Neuronal stem cell (in vitro differentiated cells): Measurements from ENCODE around the gene XYLT1.
A peak's percentile ranks its signal among the peaks of the same experiment; 100 is the strongest.

Experiments
- DNase-seq: peaks from one replicate; pipeline ENCODE4 v3.0.0-alpha.2; 2013; ENCODE audit warnings: low spot score
- H2AFZ ChIP-seq: one replicate; pipeline ENCODE4 v1.6.1; 2013; ENCODE audit warnings: mild to moderate bottlenecking, low read length, inconsistent platforms
- H2AK5ac ChIP-seq: 2 replicates; pipeline ENCODE4 v1.6.1; 2013; ENCODE audit warnings: low read depth, mild to moderate bottlenecking, inconsistent platforms, low read length, moderate library complexity, mixed read lengths
- H2BK120ac ChIP-seq: 2 replicates; pipeline ENCODE4 v1.6.1; 2013; ENCODE audit warnings: low read depth, mild to moderate bottlenecking, inconsistent platforms, low read length, moderate library complexity, mixed read lengths
- H2BK12ac ChIP-seq: one replicate; pipeline ENCODE4 v1.6.1; 2013; ENCODE audit warnings: low read length, inconsistent platforms
- H2BK15ac ChIP-seq: 2 replicates; pipeline ENCODE4 v1.6.1; 2013; ENCODE audit warnings: mild to moderate bottlenecking, low read length, inconsistent platforms, mixed read lengths
- H2BK5ac ChIP-seq: one replicate; pipeline ENCODE4 v1.6.1; 2013; ENCODE audit warnings: inconsistent platforms, mild to moderate bottlenecking, low read length, moderate library complexity
- H3K14ac ChIP-seq: one replicate; pipeline ENCODE4 v1.6.1; 2013; ENCODE audit warnings: low read length, inconsistent platforms
- H3K18ac ChIP-seq: 2 replicates; pipeline ENCODE4 v1.6.1; 2013; ENCODE audit warnings: low read length, inconsistent platforms
- H3K23ac ChIP-seq: 2 replicates; pipeline ENCODE4 v1.6.1; 2013; ENCODE audit warnings: low read depth, mild to moderate bottlenecking, mixed read lengths, low read length, inconsistent platforms; ENCODE audit not compliant: poor library complexity
- H3K27ac ChIP-seq: replicated peaks from 3 replicates; pipeline ENCODE4 v1.5.1; 2013; ENCODE audit warnings: low read length, inconsistent platforms
- H3K27me3 ChIP-seq, 3 experiments: 2 replicates each; pipeline ENCODE4 v1.6.1; 2013; ENCODE audit warnings: low read length in 3 of 3, mild to moderate bottlenecking in 2 of 3, inconsistent platforms in 1 of 3, low read depth in 1 of 3, mixed read lengths in 1 of 3, moderate library complexity in 1 of 3; ENCODE audit not compliant: control insufficient read depth in 3 of 3, insufficient read depth in 3 of 3
- H3K36me3 ChIP-seq, 2 donors: replicated peaks in 1 of 2; 2 replicates each; pipeline ENCODE4 v1.6.1; 2013; ENCODE audit warnings: low read length in 2 of 2; ENCODE audit not compliant: control insufficient read depth in 2 of 2, insufficient read depth in 2 of 2
- H3K4ac ChIP-seq: 2 replicates; pipeline ENCODE4 v1.6.1; 2013; ENCODE audit warnings: inconsistent platforms, mild to moderate bottlenecking, low read length, moderate library complexity
- H3K4me1 ChIP-seq, 2 donors: 1 replicate in 1 of 2; 2 replicates in 1 of 2; pipeline ENCODE4 v1.6.1; 2013; ENCODE audit warnings: low read length in 2 of 2, low read depth in 1 of 2; ENCODE audit not compliant: control insufficient read depth in 2 of 2, insufficient read depth in 1 of 2
- H3K4me2 ChIP-seq: one replicate; pipeline ENCODE4 v1.6.1; 2013; ENCODE audit warnings: mild to moderate bottlenecking, low read length, inconsistent platforms; ENCODE audit not compliant: insufficient read depth, poor library complexity, severe bottlenecking
- H3K4me3 ChIP-seq, 2 donors: 2 replicates each; pipeline ENCODE4 v1.5.1; 2013; ENCODE audit warnings: low read length in 2 of 2, mild to moderate bottlenecking in 2 of 2, inconsistent platforms in 1 of 2, moderate library complexity in 1 of 2
- H3K79me1 ChIP-seq: one replicate; pipeline ENCODE4 v1.6.1; 2013; ENCODE audit warnings: low read depth, mild to moderate bottlenecking, inconsistent platforms, low read length, moderate library complexity
- H3K9ac ChIP-seq: one replicate; pipeline ENCODE4 v1.6.1; 2013; ENCODE audit warnings: mild to moderate bottlenecking, low read depth, low read length, inconsistent platforms; ENCODE audit not compliant: poor library complexity
- H3K9me3 ChIP-seq, 2 donors: replicated peaks in 1 of 2; 2 replicates each; pipeline versions ENCODE3 to v1.6.1; 2013; ENCODE audit warnings: low read length in 2 of 2, mild to moderate bottlenecking in 2 of 2, inconsistent platforms in 1 of 2, low read depth in 1 of 2, mixed read lengths in 1 of 2, moderate library complexity in 1 of 2; ENCODE audit not compliant: control insufficient read depth in 2 of 2, insufficient read depth in 1 of 2
- H4K8ac ChIP-seq: one replicate; pipeline ENCODE4 v1.6.1; 2013; ENCODE audit warnings: low read depth, mild to moderate bottlenecking, inconsistent platforms, low read length, moderate library complexity
- H4K91ac ChIP-seq: one replicate; pipeline ENCODE4 v1.6.1; 2013; ENCODE audit warnings: low read length, low read depth, mild to moderate bottlenecking, inconsistent platforms; ENCODE audit not compliant: poor library complexity
- WGBS, 2 donors: extraction: QIAGEN DNeasy Blood & Tissue Kit; methylation state at CpG; one replicate each; pipeline ENCODE4 v1.1.7; 2013; ENCODE audit warnings: missing lambda C conversion rate in 2 of 2, mixed read lengths in 1 of 2; ENCODE audit not compliant: insufficient read length in 2 of 2, insufficient replicate concordance in 1 of 2; ENCODE audit errors: extremely low coverage in 2 of 2; 5-methylcytosine and 5-hydroxymethylcytosine counted together

Gene XYLT1

GRCh38 chr16:17371299-17371698, 99.5 kb downstream of the XYLT1 start:
- H3K4me2 ChIP-seq: no peak overlapping the region
- no peak overlapping the region for H2AK5ac ChIP-seq
- H3K4me3 ChIP-seq: no peak overlapping the region
- no peak overlapping the region for H2BK15ac ChIP-seq
- H2AFZ ChIP-seq: no peak overlapping the region
- H3K23ac ChIP-seq: no peak overlapping the region
- DNase-seq: no peak
- H2BK12ac ChIP-seq: no peak overlapping the region
- H3K9ac ChIP-seq: no peak overlapping the region
- no peak overlapping the region for H2BK120ac ChIP-seq
- H3K18ac ChIP-seq: no peak overlapping the region
- H3K9me3 ChIP-seq: no peaks in the 10 kb centered on the region
- H3K79me1 ChIP-seq: peaks cover 2% of the 10 kb centered on the region
- no peaks in the 10 kb centered on the region for H3K36me3 ChIP-seq
- no peak overlapping the region for H3K4ac ChIP-seq
- H3K27me3 ChIP-seq: peaks cover 0 to 2% (median 0%) of the 10 kb centered on the region in 3 experiments
- H4K91ac ChIP-seq: no peak overlapping the region
- no peak overlapping the region for H4K8ac ChIP-seq
- peaks cover 17 to 28% of the 10 kb centered on the region in 2 donors for H3K4me1 ChIP-seq
- no peak overlapping the region for H2BK5ac ChIP-seq
- H3K27ac ChIP-seq: no peak overlapping the region
- WGBS, 2 donors: no CpG with 5 or more reads among the region's 2 CpGs
- H3K14ac ChIP-seq: no peak overlapping the region

GRCh38 chr16:17370731-17371285, 100.0 kb downstream of the XYLT1 start:
- peak overlapping the region; percentile 15 for H3K14ac ChIP-seq
- H2BK15ac ChIP-seq: no peak overlapping the region
- H3K4me1 ChIP-seq: peaks cover 17 to 28% of the 10 kb centered on the region in 2 donors
- H4K91ac ChIP-seq: no peak overlapping the region
- no peak overlapping the region for H3K9ac ChIP-seq
- H2AK5ac ChIP-seq: no peak overlapping the region
- no peaks in the 10 kb centered on the region for H3K36me3 ChIP-seq
- H3K27ac ChIP-seq: no peak overlapping the region
- H2AFZ ChIP-seq: no peak overlapping the region
- H3K23ac ChIP-seq: no peak overlapping the region
- no peak overlapping the region for H3K4me3 ChIP-seq
- WGBS, 2 donors: no CpG with 5 or more reads among the region's 4 CpGs
- H3K27me3 ChIP-seq: peaks cover 0 to under 1% (median 0%) of the 10 kb centered on the region in 3 experiments
- H3K9me3 ChIP-seq: no peaks in the 10 kb centered on the region
- H3K18ac ChIP-seq: no peak overlapping the region
- no peak overlapping the region for H2BK12ac ChIP-seq
- H3K4ac ChIP-seq: no peak overlapping the region
- no peak overlapping the region for H2BK5ac ChIP-seq
- no peak overlapping the region for H4K8ac ChIP-seq
- H3K79me1 ChIP-seq: peaks cover 2% of the 10 kb centered on the region
- DNase-seq: no peak
- no peak overlapping the region for H3K4me2 ChIP-seq
- no peak overlapping the region for H2BK120ac ChIP-seq

- Histone ChIP-seq H3K18ac (no peak overlapping the region), H2AK5ac (no peak overlapping the region), H3K4ac (no peak overlapping the region), H2BK15ac (no peak overlapping the region), H3K4me2 (no peak overlapping the region), H2AFZ (peak overlapping the region; percentile 54), H3K4me1 (peaks cover 17 to 28% of the 10 kb centered on the region in 2 donors), H3K9me3 (no peaks in the 10 kb centered on the region), H4K91ac (no peak overlapping the region), H2BK12ac (no peak overlapping the region), H3K36me3 (no peaks in the 10 kb centered on the region), H2BK120ac (no peak overlapping the region), H3K23ac (no peak overlapping the region), H3K9ac (no peak overlapping the region), H3K27ac (no peak overlapping the region), H3K79me1 (peaks cover 2% of the 10 kb centered on the region), H3K4me3 (no peak overlapping the region), H3K14ac (no peak overlapping the region), H4K8ac (no peak overlapping the region), H3K27me3 (no peaks in the 10 kb centered on the region), H2BK5ac (no peak overlapping the region)
- WGBS, 2 donors: no CpG with 5 or more reads among the region's 13 CpGs
- no peak for DNase-seq
Observed at GRCh38 chr16:17370223-17370707, 100.5 kb downstream of the XYLT1 start.

- H2BK5ac ChIP-seq: no peak overlapping the region
- H3K4me3 ChIP-seq: no peak overlapping the region
- no peak overlapping the region for H3K27ac ChIP-seq
Observed at GRCh38 chr16:17369421-17370222, 101.1 kb downstream of the XYLT1 start.

More at GRCh38 chr16:17369421-17370222, 101.1 kb downstream of the XYLT1 start:
- H4K8ac ChIP-seq: no peak overlapping the region
- H2BK15ac ChIP-seq: no peak overlapping the region
- no CpG with 5 or more reads among the region's 14 CpGs for WGBS, 2 donors
- no peak overlapping the region for H4K91ac ChIP-seq
- H3K4me1 ChIP-seq: peaks cover 18 to 28% of the 10 kb centered on the region in 2 donors
- no peak for DNase-seq
- peaks cover 2% of the 10 kb centered on the region for H3K79me1 ChIP-seq
- no peak overlapping the region for H2AK5ac ChIP-seq
- H3K14ac ChIP-seq: no peak overlapping the region
- no peak overlapping the region for H3K9ac ChIP-seq
- no peak overlapping the region for H2BK120ac ChIP-seq
- H2AFZ ChIP-seq: peak overlapping the region; percentile 54
- no peaks in the 10 kb centered on the region for H3K27me3 ChIP-seq
- H3K18ac ChIP-seq: no peak overlapping the region
- no peaks in the 10 kb centered on the region for H3K36me3 ChIP-seq
- no peak overlapping the region for H2BK12ac ChIP-seq
- H3K4me2 ChIP-seq: no peak overlapping the region
- H3K23ac ChIP-seq: no peak overlapping the region
- no peaks in the 10 kb centered on the region for H3K9me3 ChIP-seq
- no peak overlapping the region for H3K4ac ChIP-seq
